Stimulated activated CD4-positive, alpha-beta T cell treated with anti-CD3 and anti-CD28 coated beads, TNF-alpha, amount 100 ng/mL, for 24 hours (primary cell): ENCODE results near the gene STK32C.

ENCODE experiments used
- DNase-seq, 3 experiments: peaks; one replicate each; pipeline ENCODE4 v3.0.0-alpha.2; 2020; ENCODE audit warnings: low read depth in 3 of 3

STK32C gene

GRCh38 chr10:132307823-132308586, at the start of gene STK32C:
TSS of gene STK32C (minus strand) at chr10:132307950. CDS start at chr10:132307833, 117 bp downstream.
- peak; percentile 80 to 88 (median 82) for DNase-seq

GRCh38 chr10:132356621-132357195, 49.0 kb upstream of the STK32C start:
- no peak for DNase-seq

DNA sequence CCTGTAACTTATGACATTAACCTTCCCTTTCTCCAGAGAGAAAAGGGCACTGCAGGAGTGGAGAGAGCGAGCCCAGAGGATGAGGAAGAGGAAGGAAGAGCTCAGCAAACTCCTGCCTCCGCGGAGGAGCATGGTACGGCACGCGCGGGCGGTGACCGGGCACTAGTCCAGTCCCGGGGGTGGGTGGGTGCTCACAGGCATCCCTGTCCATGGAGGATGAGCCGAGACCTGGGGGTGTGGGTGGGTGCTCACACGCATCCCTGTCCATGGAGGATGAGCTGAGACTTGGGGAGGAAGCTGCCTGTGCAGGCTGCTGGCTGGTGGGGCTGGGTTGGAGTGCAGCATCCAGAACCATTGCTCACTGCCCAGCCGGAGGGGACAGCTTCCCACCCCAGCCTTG, 48.0 kb upstream of the STK32C start:
- no peak for DNase-seq

DNA sequence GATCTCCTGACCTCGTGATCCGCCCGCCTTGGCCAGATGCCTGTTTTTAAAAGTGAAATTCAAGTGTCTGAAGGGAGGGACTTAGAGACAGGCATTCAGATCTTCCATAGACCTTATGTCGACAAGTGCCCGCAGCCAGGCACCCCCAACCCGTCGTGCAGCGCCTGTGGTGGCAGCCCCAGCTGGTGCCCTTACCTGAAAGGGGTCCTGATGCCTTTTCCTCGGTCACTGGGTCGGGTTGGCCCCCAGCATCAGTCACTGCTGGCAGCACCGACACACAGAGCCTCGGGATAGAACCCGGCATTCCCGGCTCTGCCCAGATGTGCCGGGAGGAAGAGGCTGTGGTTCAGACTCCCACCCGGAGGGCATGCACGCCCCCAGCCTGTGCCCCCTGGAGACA, 47.5 kb upstream of the STK32C start:
- no peak for DNase-seq

DNA sequence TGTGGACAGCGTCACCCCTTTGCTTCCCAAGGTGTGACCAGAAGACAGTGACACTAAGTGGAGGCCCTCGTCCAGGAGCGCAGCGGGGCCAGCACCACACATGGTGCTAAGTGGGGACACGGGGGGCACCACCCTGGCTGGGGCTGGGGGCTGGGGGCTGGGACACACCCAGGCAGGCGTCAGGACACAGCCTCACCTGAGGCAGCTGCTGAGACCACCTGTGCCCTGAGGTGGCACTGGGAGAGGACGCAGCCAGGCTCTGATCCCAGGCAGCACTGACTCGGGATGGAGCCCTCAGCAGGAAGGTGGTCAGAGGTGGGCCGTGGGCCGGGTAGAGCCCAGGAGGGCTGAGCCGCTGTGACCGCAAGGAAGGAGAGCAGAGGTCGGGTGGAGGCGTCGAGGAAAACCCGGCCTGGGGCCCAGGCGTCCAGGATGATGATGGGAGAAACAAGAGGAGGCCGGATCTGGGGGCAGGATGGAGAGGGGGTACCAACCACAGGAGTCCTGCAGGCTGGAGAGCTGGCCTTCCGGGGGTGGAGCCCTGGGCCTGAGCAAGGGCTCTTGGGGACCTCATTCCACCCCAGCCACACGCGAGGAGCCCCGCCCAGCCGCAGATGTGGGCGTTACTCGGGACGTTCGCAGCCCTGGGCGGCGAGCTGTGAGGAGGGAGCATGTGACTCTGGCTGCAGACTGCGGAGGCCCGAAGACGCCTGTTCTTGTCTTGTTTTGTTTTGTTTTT, 46.8 kb upstream of the STK32C start:
- no peak for DNase-seq

GRCh38 chr10:132353456-132354355, 46.0 kb upstream of the STK32C start:
- DNase-seq: no peak

DNA sequence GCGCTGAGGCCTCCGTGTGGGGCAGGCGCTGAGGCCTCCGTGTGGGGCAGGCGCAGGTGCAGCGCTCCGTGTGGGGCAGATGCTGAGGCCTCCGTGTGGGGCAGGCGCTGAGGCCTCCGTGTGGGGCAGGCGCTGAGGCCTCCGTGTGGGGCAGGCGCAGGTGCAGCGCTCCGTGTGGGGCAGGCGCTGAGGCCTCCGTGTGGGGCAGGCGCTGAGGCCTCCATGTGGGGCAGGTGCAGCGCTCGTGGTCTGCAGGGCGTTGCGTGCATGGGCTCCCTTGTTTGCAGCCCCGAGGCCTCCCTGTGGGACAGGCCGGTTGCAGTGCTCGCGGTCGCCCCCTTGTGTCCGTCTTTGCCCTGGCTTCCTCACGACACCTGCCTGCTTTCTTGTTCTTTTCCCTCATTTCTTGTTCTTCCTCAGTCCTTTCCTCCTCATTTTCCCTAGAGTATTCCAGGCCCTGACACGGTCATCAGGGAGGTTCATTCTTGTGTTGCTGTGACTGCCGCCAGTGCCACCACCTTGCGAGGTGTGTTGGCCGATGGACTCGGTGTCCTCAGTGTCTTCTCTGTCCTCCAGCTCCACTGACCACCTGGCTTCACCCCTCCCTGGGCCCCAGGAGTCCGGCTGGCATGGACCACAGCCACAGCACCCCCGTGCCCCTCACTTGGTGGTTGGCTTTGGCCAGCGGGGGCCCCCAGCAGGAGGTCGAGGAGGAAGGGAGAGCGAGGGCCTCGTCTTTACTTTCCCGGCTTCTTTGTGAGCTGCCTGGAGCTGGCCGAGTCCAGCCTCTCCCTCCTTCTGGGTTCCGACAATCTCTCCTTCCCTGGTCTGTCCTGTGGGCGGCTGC, 44.9 kb upstream of the STK32C start:
- DNase-seq: peak; percentile 54 to 73 (median 67)

GRCh38 chr10:132351611-132352010, 43.9 kb upstream of the STK32C start:
- DNase-seq: no peak

GRCh38 chr10:132350946-132351345, 43.2 kb upstream of the STK32C start:
- no peak for DNase-seq

- no peak for DNase-seq
Observed at GRCh38 chr10:132350391-132350790, 42.6 kb upstream of the STK32C start.

DNA sequence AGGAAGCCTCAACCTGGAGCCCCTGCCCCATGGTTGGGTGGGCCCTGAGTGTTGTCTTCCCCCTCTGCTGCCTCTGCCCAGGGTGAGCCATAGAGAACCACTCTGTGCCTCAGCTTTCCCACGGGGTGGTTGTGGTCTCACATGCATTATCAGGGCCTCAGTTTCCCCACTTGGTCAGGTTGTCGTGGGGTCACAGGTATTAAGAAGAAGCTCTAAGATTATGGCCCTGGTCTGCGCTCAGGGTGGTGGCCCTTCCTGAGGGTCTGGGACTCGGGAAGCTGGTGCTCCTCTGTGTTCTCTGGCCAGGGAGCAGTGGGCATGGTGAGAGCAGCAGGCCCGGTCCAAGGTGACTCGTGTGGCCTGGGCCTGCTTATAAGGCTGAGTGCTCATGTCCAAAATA, 42.0 kb upstream of the STK32C start:
- DNase-seq: no peak

DNA sequence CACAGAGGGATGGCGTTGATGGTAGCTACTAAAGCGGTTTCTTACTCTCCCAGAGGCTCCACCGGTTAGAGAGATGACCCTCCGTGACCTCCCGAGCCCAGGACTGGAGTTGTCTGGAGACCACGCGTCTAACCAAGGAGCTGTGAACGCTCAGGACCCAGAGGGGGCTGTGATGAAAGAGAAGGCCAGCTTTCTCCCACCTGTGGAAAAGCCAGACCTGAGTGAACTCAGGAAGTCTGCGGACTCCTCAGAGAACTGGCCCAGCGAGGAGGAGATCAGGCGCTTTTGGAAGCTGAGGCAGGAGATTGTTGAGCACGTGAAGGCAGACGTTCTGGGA, 40.1 kb upstream of the STK32C start:
- no peak for DNase-seq

- DNase-seq: no peak
Observed at GRCh38 chr10:132347211-132347930, 39.6 kb upstream of the STK32C start.

DNA sequence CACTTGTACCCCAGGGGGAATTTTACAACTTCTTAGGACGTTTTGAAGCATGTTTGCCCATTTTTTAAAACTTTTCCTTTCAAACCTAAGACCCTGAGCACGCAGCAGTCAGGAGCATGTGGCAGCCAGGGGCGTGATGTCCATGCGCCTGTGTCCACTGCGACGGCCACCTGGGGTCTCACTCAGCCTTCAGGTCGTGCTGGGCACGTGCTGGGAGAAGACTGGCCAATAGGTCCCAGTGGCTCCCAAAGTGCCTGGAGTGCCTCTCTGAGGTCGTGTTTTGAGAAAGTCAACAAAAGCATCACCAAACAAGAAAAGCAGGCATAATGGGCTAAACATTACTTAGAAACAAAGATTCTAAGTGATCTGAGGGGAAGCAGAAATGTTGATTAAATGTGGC, 39.1 kb upstream of the STK32C start:
- no peak for DNase-seq

DNA sequence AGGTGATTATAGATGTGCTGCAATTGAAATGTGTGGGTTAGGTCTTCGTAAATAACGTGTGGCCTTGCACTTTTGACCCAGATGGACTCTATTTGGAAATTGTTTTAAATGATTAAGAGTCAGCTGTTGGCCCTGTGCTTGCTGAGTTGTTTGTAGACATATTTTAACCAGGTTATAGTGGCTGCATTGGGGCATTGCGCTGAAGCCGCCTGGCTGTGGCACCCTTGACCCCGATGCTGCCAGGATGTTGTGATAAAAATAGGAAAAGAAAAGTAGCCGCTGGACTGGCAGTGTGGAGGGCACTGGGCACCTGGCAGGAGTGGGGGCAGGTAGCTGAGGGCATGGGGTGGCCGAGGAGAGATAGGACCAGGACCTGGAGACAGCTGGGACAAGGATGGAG, 37.6 kb upstream of the STK32C start:
- DNase-seq: no peak

DNA sequence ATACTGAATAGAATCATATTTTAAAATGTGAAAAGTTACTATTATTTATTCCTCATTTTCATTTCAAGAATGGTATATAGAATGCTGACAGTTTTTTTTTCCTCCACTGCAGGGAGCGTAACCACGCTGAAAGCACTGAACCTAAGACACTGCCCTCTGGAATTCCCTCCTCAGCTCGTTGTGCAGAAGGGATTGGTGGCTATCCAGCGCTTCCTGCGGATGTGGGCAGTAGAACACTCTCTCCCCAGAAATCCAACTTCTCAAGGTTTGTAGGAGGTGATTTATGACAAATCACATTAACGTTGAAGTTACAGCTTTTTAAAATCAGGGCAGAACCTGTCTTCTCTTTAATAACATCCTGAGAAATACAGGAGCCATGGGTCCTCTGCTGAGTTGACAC, 36.6 kb upstream of the STK32C start:
- no peak for DNase-seq

DNA sequence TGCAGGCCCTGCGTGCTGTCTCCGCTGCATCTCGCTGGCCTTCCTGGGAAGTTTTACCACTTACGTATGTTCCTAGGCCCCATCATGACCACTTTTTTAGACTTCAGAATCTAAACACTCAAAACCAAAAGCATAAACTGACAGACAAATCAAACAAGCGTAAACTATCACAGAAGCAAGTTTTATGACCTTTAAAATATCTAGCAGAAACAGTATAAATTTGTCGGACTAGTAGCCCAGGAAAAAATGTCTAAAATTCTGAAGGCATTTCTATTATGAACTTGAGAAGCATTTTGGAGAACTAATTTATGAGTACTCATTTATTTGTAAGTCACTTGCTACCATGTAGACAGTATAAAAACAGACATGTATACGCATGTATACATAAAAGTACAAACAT, 34.8 kb upstream of the STK32C start:
- DNase-seq: no peak

DNA sequence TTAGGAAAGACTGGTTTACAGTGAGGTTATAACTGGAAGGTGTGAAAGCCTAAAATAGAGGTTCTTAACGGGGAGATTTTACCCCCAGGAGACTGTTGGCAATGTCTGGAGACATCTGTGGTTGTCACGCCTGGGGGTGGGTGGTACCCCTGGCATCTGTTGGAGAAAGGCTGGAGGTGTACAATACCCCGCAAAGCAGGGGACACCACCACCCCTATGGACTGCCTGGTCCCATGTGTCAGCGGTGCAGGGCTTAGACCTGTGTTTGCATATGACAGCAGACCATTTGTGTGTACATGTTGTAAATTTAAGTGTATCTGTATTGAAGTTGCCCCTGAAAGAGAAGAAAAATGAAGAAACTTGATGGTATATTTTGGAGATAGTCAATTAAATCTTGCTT, 34.0 kb upstream of the STK32C start:
- DNase-seq: no peak

DNA sequence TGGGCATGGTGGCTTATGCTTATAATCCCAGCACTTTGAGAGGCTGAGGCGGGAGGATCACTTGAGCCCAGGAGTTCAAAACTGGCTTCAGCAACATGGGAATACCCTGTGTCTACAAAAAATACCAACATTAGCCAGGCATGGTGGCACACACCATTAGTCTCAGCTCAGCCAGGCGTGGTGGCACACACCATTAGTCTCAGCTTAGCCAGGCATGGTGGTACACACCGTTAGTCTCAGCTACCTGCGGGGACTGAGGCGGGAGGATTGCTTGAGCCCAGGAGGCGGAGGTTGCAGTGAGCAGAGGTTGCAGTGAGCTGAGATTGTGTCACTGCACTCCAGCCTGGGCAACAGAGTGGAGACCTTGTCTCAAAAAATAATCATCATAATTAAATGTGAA, 33.3 kb upstream of the STK32C start:
- no peak for DNase-seq

GRCh38 chr10:132339276-132339675, 31.5 kb upstream of the STK32C start:
- DNase-seq: no peak
